ENCODE measurements around the gene STYXL1. TPM values are rescaled to one million over a fixed set of nuclear protein-coding genes. Genes with fewer than 3 reads are reported as not detected.
"Not testable (repeated sequence)": the region's sequence is repeated elsewhere in the genome, so short reads cannot be mapped to it uniquely, and the experiment has no call there.

The STYXL1 gene
- total RNA-seq, 1 experiment from 2014 or later: 30.5 TPM

DNA sequence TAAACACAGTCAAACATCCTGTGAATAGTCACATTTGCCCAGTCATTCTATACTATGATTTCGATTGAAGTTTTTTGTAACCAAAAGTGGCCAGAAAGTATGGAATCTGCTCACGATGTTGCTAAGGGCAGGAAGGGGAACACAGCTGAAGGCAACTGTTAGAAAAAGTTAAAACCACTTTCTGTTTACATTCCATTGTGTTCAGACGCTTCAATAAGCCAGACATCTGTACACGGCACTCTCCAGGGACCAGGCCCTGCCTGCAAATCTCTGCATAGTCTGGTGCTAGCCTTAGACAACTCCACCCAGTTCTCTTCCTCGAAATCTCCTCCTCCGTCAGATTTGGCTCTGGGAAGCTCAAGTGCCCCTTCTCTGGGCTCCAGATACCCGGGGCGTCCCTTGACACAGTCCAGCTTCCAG lies 36.3 kb downstream of the STYXL1 start:
- H4K20me1 ChIP-seq (ENCODE audit: insufficient read depth, low read depth, low read length): no peaks in the 10 kb centered on the region
- H3K4me2 ChIP-seq (ENCODE audit: low read depth, low read length, poor library complexity, severe bottlenecking): no peak overlapping the region
- no peaks in the 10 kb centered on the region for H3K79me2 ChIP-seq (ENCODE audit: low read length)
- DNase-seq: no peak
- no peak overlapping the region for H3K27ac ChIP-seq (ENCODE audit: low read length)
- H3K9me3 ChIP-seq (ENCODE audit: low read length): no peaks in the 10 kb centered on the region
- no peak overlapping the region for H3K9ac ChIP-seq (ENCODE audit: low read length)
- H3K4me1 ChIP-seq (ENCODE audit: low read length): no peaks in the 10 kb centered on the region
- H3K9me2 ChIP-seq (replicated peaks; ENCODE audit: insufficient read depth, low read length): no peaks in the 10 kb centered on the region
- no peak overlapping the region for H2AFZ ChIP-seq (ENCODE audit: low read length)
- no peaks in the 10 kb centered on the region for H3K36me3 ChIP-seq (ENCODE audit: insufficient read depth, low read length)
- H3K27me3 ChIP-seq (ENCODE audit: low read length): no peaks in the 10 kb centered on the region
- no peak overlapping the region for H3K4me3 ChIP-seq (ENCODE audit: low read length)

- no peak for DNase-seq
- Histone ChIP-seq H4K20me1 (ENCODE audit: insufficient read depth, low read depth, low read length) (no peaks in the 10 kb centered on the region), H2AFZ (ENCODE audit: low read length) (no peak overlapping the region), H3K4me2 (ENCODE audit: low read depth, low read length, poor library complexity, severe bottlenecking) (no peak overlapping the region), H3K79me2 (ENCODE audit: low read length) (no peaks in the 10 kb centered on the region), H3K9me3 (ENCODE audit: low read length) (no peaks in the 10 kb centered on the region), H3K27me3 (ENCODE audit: low read length) (no peaks in the 10 kb centered on the region), H3K9me2 (replicated peaks; ENCODE audit: insufficient read depth, low read length) (no peaks in the 10 kb centered on the region), H3K27ac (ENCODE audit: low read length) (no peak overlapping the region), H3K4me3 (ENCODE audit: low read length) (no peak overlapping the region), H3K36me3 (ENCODE audit: insufficient read depth, low read length) (no peaks in the 10 kb centered on the region), H3K9ac (ENCODE audit: low read length) (no peak overlapping the region), H3K4me1 (ENCODE audit: low read length) (no peaks in the 10 kb centered on the region)
These were observed 37.9 kb downstream of the STYXL1 start for GRCh38 chr7:76009672-76010600.

DNA sequence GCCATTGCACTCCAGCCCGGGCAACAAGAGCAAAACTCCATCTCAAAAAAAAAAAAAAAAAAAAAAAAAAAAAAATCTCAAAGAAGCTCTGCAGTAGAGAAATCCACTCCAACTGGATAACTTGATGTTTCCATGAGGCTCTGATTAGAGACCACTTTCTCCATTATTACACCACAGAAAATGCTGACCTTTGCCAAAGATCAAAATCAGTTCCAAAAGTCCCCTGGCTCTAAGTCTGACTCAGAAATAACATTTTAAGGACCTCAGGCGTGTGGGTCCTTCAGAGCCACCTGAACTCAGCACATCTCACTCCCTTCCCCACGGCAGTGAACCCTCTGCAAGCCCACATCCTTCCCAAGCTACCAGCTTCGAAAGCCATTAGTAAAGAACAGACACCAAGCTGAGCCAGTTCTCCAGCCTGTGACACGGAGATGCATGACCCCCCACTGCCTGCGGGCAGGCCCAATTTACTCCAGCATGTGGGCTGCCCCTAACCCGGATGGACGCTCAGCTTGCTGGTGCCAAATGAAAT lies 39.6 kb downstream of the STYXL1 start:
- Histone ChIP-seq H3K27me3 (ENCODE audit: low read length) (no peaks in the 10 kb centered on the region), H3K9ac (ENCODE audit: low read length) (no peak overlapping the region), H3K4me1 (ENCODE audit: low read length) (no peaks in the 10 kb centered on the region), H3K4me3 (ENCODE audit: low read length) (no peak overlapping the region), H3K79me2 (ENCODE audit: low read length) (no peaks in the 10 kb centered on the region), H4K20me1 (ENCODE audit: insufficient read depth, low read depth, low read length) (no peaks in the 10 kb centered on the region), H2AFZ (ENCODE audit: low read length) (no peak overlapping the region), H3K36me3 (ENCODE audit: insufficient read depth, low read length) (0 out of 2 replicates have a peak, but pooled peaks cover 2% of the 10 kb centered on the region), H3K9me3 (ENCODE audit: low read length) (no peaks in the 10 kb centered on the region), H3K4me2 (ENCODE audit: low read depth, low read length, poor library complexity, severe bottlenecking) (no peak overlapping the region), H3K27ac (ENCODE audit: low read length) (no peak overlapping the region), H3K9me2 (replicated peaks; ENCODE audit: insufficient read depth, low read length) (no peaks in the 10 kb centered on the region)
- no peak for DNase-seq

- not testable (repeated sequence) for H2AFZ ChIP-seq (ENCODE audit: low read length); H3K79me2 ChIP-seq (ENCODE audit: low read length); H3K9ac ChIP-seq (ENCODE audit: low read length); H3K36me3 ChIP-seq (ENCODE audit: insufficient read depth, low read length); H3K27me3 ChIP-seq (ENCODE audit: low read length); H3K27ac ChIP-seq (ENCODE audit: low read length); H3K4me2 ChIP-seq (ENCODE audit: low read depth, low read length, poor library complexity, severe bottlenecking); H3K4me1 ChIP-seq (ENCODE audit: low read length); H3K9me2 ChIP-seq (replicated peaks; ENCODE audit: insufficient read depth, low read length); DNase-seq; H3K9me3 ChIP-seq (ENCODE audit: low read length); H3K4me3 ChIP-seq (ENCODE audit: low read length); H4K20me1 ChIP-seq (ENCODE audit: insufficient read depth, low read depth, low read length)
These were observed 42.8 kb downstream of the STYXL1 start for GRCh38 chr7:76005004-76005403.

- H3K79me2 ChIP-seq (ENCODE audit: low read length): no peaks in the 10 kb centered on the region
- no peak for DNase-seq
- no peak overlapping the region for H2AFZ ChIP-seq (ENCODE audit: low read length)
- no peaks in the 10 kb centered on the region for H3K4me1 ChIP-seq (ENCODE audit: low read length)
- no peak overlapping the region for H3K27ac ChIP-seq (ENCODE audit: low read length)
- no peaks in the 10 kb centered on the region for H3K9me2 ChIP-seq (replicated peaks; ENCODE audit: insufficient read depth, low read length)
- no peak overlapping the region for H3K4me2 ChIP-seq (ENCODE audit: low read depth, low read length, poor library complexity, severe bottlenecking)
- H3K9me3 ChIP-seq (ENCODE audit: low read length): no peaks in the 10 kb centered on the region
- H3K4me3 ChIP-seq (ENCODE audit: low read length): no peak overlapping the region
- H3K36me3 ChIP-seq (ENCODE audit: insufficient read depth, low read length): 0 out of 2 replicates have a peak, but pooled peaks cover 3% of the 10 kb centered on the region
- H3K9ac ChIP-seq (ENCODE audit: low read length): no peak overlapping the region
- no peaks in the 10 kb centered on the region for H4K20me1 ChIP-seq (ENCODE audit: insufficient read depth, low read depth, low read length)
- H3K27me3 ChIP-seq (ENCODE audit: low read length): no peaks in the 10 kb centered on the region
These were observed 44.4 kb downstream of the STYXL1 start for GRCh38 chr7:76003351-76003750.

DNA sequence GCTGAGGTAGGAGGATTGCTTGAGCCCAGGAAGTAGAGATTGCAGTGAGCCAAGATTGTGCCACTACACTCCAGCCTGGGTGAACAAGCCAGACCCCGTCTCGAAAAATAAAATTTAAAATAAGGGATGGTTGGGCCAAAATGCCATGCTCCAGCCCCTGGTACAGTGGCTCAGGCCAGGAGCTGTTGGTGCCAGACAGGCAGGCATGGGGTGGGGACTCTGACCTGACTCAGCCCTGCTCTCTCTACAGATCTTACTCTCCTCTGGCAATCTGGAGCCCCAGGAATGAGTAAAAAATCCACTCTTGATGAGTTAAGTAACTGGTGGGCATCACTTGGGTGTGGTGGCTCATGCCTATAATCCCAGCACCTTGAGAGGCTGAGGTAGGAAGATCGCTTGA lies 45.0 kb downstream of the STYXL1 start:
- no peaks in the 10 kb centered on the region for H3K79me2 ChIP-seq (ENCODE audit: low read length)
- no peak overlapping the region for H3K9ac ChIP-seq (ENCODE audit: low read length)
- no peak overlapping the region for H3K4me3 ChIP-seq (ENCODE audit: low read length)
- no peak overlapping the region for H3K27ac ChIP-seq (ENCODE audit: low read length)
- H2AFZ ChIP-seq (ENCODE audit: low read length): no peak overlapping the region
- 0 out of 2 replicates have a peak, but pooled peaks cover 3% of the 10 kb centered on the region for H3K36me3 ChIP-seq (ENCODE audit: insufficient read depth, low read length)
- H3K9me3 ChIP-seq (ENCODE audit: low read length): no peaks in the 10 kb centered on the region
- H3K9me2 ChIP-seq (replicated peaks; ENCODE audit: insufficient read depth, low read length): no peaks in the 10 kb centered on the region
- H4K20me1 ChIP-seq (ENCODE audit: insufficient read depth, low read depth, low read length): no peaks in the 10 kb centered on the region
- H3K27me3 ChIP-seq (ENCODE audit: low read length): no peaks in the 10 kb centered on the region
- DNase-seq: no peak
- no peak overlapping the region for H3K4me2 ChIP-seq (ENCODE audit: low read depth, low read length, poor library complexity, severe bottlenecking)
- no peaks in the 10 kb centered on the region for H3K4me1 ChIP-seq (ENCODE audit: low read length)

DNA sequence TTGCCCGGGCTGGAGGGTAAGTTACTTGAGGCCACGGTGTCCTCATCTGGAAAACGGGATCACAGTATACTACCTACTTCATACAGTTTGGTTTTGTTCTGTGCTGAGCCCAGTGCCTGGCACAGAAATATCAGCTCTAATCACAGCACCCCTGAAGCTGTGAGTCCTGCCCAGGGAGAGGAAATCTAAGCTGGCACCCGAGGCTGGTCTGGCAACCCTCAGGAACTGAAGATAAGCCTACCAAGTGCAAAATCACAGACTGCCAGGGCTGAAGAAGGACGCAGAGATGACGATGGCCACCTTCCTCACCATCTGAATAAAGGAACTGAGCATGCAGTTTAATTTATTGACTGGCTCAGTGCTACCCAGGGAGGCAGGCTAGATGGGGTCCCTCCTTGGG lies 45.7 kb downstream of the STYXL1 start:
- no peak overlapping the region for H3K9ac ChIP-seq (ENCODE audit: low read length)
- DNase-seq: no peak
- H2AFZ ChIP-seq (ENCODE audit: low read length): no peak overlapping the region
- no peaks in the 10 kb centered on the region for H3K4me1 ChIP-seq (ENCODE audit: low read length)
- no peaks in the 10 kb centered on the region for H3K9me2 ChIP-seq (replicated peaks; ENCODE audit: insufficient read depth, low read length)
- no peaks in the 10 kb centered on the region for H3K27me3 ChIP-seq (ENCODE audit: low read length)
- no peaks in the 10 kb centered on the region for H4K20me1 ChIP-seq (ENCODE audit: insufficient read depth, low read depth, low read length)
- no peak overlapping the region for H3K4me3 ChIP-seq (ENCODE audit: low read length)
- no peak overlapping the region for H3K27ac ChIP-seq (ENCODE audit: low read length)
- no peaks in the 10 kb centered on the region for H3K79me2 ChIP-seq (ENCODE audit: low read length)
- no peaks in the 10 kb centered on the region for H3K9me3 ChIP-seq (ENCODE audit: low read length)
- no peak overlapping the region for H3K4me2 ChIP-seq (ENCODE audit: low read depth, low read length, poor library complexity, severe bottlenecking)
- H3K36me3 ChIP-seq (ENCODE audit: insufficient read depth, low read length): 0 out of 2 replicates have a peak, but pooled peaks cover 3% of the 10 kb centered on the region

- Histone ChIP-seq H3K27ac (ENCODE audit: low read length) (no peak overlapping the region), H3K9ac (ENCODE audit: low read length) (no peak overlapping the region), H3K4me3 (ENCODE audit: low read length) (no peak overlapping the region), H3K9me3 (ENCODE audit: low read length) (no peaks in the 10 kb centered on the region), H3K4me1 (ENCODE audit: low read length) (no peaks in the 10 kb centered on the region), H2AFZ (ENCODE audit: low read length) (no peak overlapping the region), H3K27me3 (ENCODE audit: low read length) (no peaks in the 10 kb centered on the region), H3K79me2 (ENCODE audit: low read length) (no peaks in the 10 kb centered on the region), H3K36me3 (ENCODE audit: insufficient read depth, low read length) (0 out of 2 replicates have a peak, but pooled peaks cover 3% of the 10 kb centered on the region), H3K9me2 (replicated peaks; ENCODE audit: insufficient read depth, low read length) (no peaks in the 10 kb centered on the region), H4K20me1 (ENCODE audit: insufficient read depth, low read depth, low read length) (no peaks in the 10 kb centered on the region), H3K4me2 (ENCODE audit: low read depth, low read length, poor library complexity, severe bottlenecking) (no peak overlapping the region)
- DNase-seq: no peak
These were observed 47.2 kb downstream of the STYXL1 start for GRCh38 chr7:76000566-76000965.
